GM19395 (cell line): ENCODE data around the gene HNRNPL.
"Not testable (repeated sequence)": the region's sequence is repeated elsewhere in the genome, so short reads cannot be mapped to it uniquely, and the experiment has no call there.

Source experiments
- ATAC-seq: cut with Tn5 transposase; IDR thresholded peaks from one replicate; pipeline ENCODE4 v1.9.1; 2021; ENCODE audit warnings: mild to moderate bottlenecking, moderate library complexity; ENCODE audit not compliant: unreplicated experiment

Gene HNRNPL

GRCh38 chr19:38806371-38806770, 43.4 kb downstream of the HNRNPL start:
- ATAC-seq, result no peak

GRCh38 chr19:38805180-38805579, 44.6 kb downstream of the HNRNPL start:
- ATAC-seq, result no peak

DNA sequence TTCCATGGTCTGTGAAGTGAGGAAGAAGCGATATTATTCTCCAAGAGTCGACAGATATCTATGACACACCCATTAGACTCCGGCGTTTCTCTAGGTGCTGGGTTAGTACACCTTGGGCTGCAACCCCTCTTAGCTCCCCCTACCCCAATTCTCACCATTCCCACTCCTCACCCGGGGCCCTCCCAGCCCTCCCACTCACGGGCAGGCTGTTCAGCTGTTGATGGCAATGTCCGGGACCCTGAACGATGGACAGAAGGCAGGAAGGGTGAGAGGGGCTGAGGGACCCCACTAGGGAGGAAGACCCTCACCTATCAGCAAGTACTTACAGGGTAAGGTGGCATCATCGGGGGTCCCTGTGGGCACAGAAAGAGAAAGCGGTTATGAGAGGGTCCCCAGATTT, 46.2 kb downstream of the HNRNPL start:
- no peak for ATAC-seq

- no peak for ATAC-seq
Measured at GRCh38 chr19:38801359-38802095, 48.3 kb downstream of the HNRNPL start.

GRCh38 chr19:38800577-38801347, 49.0 kb downstream of the HNRNPL start:
- ATAC-seq, result no peak

- no peak for ATAC-seq
Measured at GRCh38 chr19:38799104-38799503, 50.7 kb downstream of the HNRNPL start.

- ATAC-seq, result not testable (repeated sequence)
Measured at GRCh38 chr19:38797781-38798180, 52.0 kb downstream of the HNRNPL start.

DNA sequence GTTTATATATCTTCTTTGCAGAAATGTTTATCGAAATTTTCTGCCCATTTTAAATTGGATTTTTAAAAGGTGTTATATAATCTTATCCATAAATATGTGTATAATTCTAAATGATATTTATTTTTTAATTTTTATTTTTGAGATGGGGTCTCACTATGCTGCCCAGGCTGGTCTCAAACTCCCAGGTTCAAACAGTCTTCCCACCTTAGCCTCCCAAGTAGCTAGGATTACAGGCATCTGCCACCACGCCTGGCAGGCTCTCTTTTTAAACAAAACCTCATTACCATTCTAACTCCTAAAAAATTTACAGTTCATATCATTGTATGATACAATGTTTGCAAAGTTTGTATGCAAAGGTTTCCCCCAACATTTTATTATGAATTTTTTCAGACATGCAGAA, 53.6 kb downstream of the HNRNPL start:
- ATAC-seq, result no peak

- no peak for ATAC-seq
Measured at GRCh38 chr19:38795549-38795948, 54.2 kb downstream of the HNRNPL start.

DNA sequence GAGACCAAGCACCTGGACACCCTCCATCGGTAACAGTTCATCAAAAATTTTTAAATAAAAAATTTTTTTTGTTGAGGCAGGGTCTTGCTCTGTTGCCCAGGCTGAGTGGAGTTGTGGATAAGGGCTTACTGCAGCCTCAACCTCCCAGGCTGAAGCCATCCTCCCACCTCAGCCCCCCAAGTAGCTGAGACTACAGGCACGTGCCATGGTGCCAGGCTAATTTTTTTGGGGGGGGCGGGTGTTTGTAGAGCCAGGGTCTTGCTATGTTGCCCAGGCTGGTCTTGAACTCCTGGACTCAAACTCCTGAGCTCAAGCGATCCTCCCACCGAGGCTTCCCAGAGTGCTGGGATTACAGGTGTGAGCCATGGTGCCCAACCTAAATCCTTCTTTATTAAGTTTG, 56.1 kb downstream of the HNRNPL start:
- no peak for ATAC-seq

DNA sequence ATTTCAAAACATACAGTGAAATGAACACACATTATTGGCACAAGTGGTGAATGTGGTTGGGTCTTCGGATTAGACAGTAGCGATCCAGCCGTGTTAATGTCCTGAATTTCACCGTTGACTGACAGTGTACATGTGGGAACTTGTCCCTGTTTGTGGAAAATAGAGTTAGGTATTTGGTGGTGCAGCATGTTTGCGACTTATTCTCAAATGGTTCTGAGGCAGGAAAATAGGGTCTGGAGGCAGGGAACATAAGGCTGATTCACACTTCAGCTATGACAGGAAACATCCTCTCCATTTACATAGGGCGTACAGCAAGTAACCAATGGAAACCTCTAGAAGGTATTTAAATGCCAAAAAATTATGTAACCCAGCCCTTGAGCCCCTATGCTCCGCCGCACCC, 56.6 kb downstream of the HNRNPL start:
- ATAC-seq, result no peak

GRCh38 chr19:38792250-38793111, 57.3 kb downstream of the HNRNPL start:
- ATAC-seq, result no peak

GRCh38 chr19:38791451-38792064, 58.2 kb downstream of the HNRNPL start:
- ATAC-seq, result peak; percentile 60

DNA sequence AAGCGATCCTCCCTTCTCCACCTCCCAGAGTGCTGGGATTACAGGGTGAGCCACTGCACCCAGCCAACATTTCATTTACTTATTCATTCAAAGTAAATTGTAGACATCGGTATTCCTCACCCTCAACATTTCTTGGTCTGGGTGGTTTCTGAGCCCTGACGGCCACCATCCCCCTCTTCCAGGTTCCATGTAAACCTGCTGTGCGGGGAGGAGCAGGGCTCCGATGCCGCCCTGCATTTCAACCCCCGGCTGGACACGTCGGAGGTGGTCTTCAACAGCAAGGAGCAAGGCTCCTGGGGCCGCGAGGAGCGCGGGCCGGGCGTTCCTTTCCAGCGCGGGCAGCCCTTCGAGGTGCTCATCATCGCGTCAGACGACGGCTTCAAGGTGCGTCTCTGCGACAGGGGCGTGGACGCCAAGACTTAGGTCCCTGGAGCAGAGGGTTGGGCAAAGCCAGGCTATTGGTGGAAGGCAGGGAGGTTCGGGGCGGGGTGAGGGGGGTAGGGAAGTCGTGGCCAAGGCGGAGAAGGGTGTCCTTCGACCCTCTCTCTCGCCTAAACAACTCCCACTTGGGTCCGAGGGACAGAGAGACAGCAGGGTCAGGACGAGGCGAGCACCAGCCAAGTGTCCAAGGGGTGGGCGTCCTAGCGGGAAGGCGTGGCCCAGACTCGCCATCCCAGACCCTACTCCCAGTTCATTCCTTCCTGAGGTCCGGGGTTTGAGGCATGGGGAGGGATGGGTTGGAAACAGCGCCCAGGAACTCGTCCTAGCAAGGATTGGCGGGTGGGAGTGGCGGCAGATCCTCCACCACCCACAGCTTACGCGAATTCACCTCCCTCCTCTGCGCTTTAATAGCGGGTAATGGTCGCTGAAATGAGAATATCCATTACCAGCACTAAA, 59.0 kb downstream of the HNRNPL start:
- ATAC-seq, result not testable (repeated sequence)

GRCh38 chr19:38788478-38789243, 61.1 kb downstream of the HNRNPL start, which contains the start of gene LGALS7B:
Gene LGALS7B, plus strand, starts transcription at chr19:38789200. Its CDS starts 27 bp downstream, at chr19:38789227.
- ATAC-seq, result no peak

- ATAC-seq, result no peak
Measured at GRCh38 chr19:38786572-38787265, 63.1 kb downstream of the HNRNPL start.
